ENCODE results near the gene TET2. TPM values are rescaled to one million over a fixed set of nuclear protein-coding genes. Genes with fewer than 3 reads are reported as not detected.

TET2 gene
- total and polyA plus RNA-seq, 2 of the 4 experiments (the other 2 are of a cell fraction), result 5.6 to 25.3 TPM

DNA sequence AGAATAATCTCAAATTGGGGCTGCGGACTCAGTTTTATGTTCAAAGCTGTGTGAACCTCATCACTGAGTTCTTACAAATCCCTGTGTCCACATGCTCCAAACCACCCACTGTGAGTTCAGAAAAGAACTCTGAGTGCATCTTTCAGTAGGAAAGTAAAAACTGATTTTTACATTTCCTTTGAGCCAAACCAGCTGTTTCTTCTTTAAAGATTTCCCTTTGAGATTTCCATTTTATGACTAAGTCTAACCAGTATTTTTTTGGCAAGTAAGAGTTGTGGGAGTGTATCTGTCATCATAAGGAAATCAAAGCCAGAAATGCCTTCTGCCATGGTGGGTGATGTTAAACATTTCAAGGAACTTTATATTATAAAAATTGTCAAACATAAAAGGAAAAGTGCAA, 100.0 kb downstream of the TET2 start:
- Histone ChIP-seq H3K56ac (ENCODE audit: extremely low read depth, insufficient read depth, low read length) (no peak overlapping the region), H4K20me1 (ENCODE audit: insufficient read depth, low read length) (no peaks in the 10 kb centered on the region), H2BK5ac (ENCODE audit: low read depth, low read length, poor library complexity, severe bottlenecking) (no peak overlapping the region), H3K79me1 (ENCODE audit: low read depth in 1 of 2, low read length in 2 of 2) (peaks cover 0 to 4% of the 10 kb centered on the region in 2 experiments; a peak in 2 of 4 replicates), H4K5ac (ENCODE audit: low read depth, low read length) (no peak overlapping the region), H2BK15ac (ENCODE audit: low read depth, low read length) (no peak overlapping the region), H3K27me3 (ENCODE audit: control insufficient read depth, insufficient read depth, low read length) (no peaks in the 10 kb centered on the region), H2AK9ac (replicated peaks; ENCODE audit: low read depth, low read length, poor library complexity) (no peak overlapping the region), H2AFZ (replicated peaks; ENCODE audit: low read length, poor library complexity) (no peak overlapping the region), H3K4ac (ENCODE audit: low read depth, low read length) (no peak overlapping the region), H3K9me1 (ENCODE audit: insufficient read depth, low read length) (no peaks in the 10 kb centered on the region; the same call in 1 of the 2 replicates), H3K18ac (ENCODE audit: low read depth, low read length) (no peak overlapping the region), H3K23ac (ENCODE audit: low read depth, low read length) (no peak overlapping the region), H3K14ac (replicated peaks; ENCODE audit: low read depth, low read length) (no peak overlapping the region), H4K8ac (ENCODE audit: low read depth in 2 of 2, low read length in 2 of 2) (no peak overlapping the region), H2BK120ac (ENCODE audit: low read depth, low read length) (no peak overlapping the region), H3K4me1 (ENCODE audit: control insufficient read depth, insufficient read depth, low read length) (no peaks in the 10 kb centered on the region; the same call in 1 of the 2 replicates), H3K36me3 (ENCODE audit: control insufficient read depth, insufficient read depth, low read length) (peaks cover 9% of the 10 kb centered on the region), H4K91ac (ENCODE audit: insufficient read depth, low read depth, low read length) (no peak overlapping the region), H2BK20ac (ENCODE audit: low read depth, low read length) (no peak overlapping the region), H3K27ac (ENCODE audit: insufficient read depth, low read length) (no peak overlapping the region), H2AK5ac (ENCODE audit: low read depth, low read length) (no peak overlapping the region), H3K4me2 (ENCODE audit: low read depth, low read length) (no peak overlapping the region), H3K4me3 (ENCODE audit: insufficient read depth, low read depth, low read length) (no peak overlapping the region), H3K9me3 (ENCODE audit: control insufficient read depth, insufficient read depth, low read length) (no peaks in the 10 kb centered on the region), H3K9ac (ENCODE audit: low read depth, low read length) (no peak overlapping the region)
- dilution Hi-C loops (cut with HindIII; ENCODE audit: low sequenced_read_pairs, unreplicated experiment) (no loop called here), in situ Hi-C loops (cut with MboI; ENCODE audit: low sequenced_read_pairs) (no loop called here), intact Hi-C loops (cut with micrococcal nuclease) (no loop called here)
- CTCF ChIA-PET, result interaction anchor here (0.8 kb wide), 1 partner anchor 28 kb away, joined by 3 read pairs; no protein-coding TSS in a partner anchor
- no CpG with 5 or more reads among the region's 1 CpG for WGBS, 2 experiments (ENCODE audit: extremely low coverage in 2 of 2, insufficient read length in 1 of 2)
- ATAC-seq (ENCODE audit: low read depth) (peak; percentile 63), DNase-seq (peak; percentile 79)
- no TSS peak for BruUV-seq (replicated peaks)
- POLR2A ChIA-PET (ENCODE audit: unreplicated experiment), result no interaction called here
- TF ChIP-seq MAFK (IDR thresholded peaks at IDR 0.05; ENCODE audit: low read depth, low read length) (no peak), CTCF (conservative IDR thresholded peaks at IDR 0.05; ENCODE audit: low read depth, low read length) (no peak), MXI1 (IDR thresholded peaks at IDR 0.05; ENCODE audit: borderline replicate concordance, low read depth, low read length) (no peak), CEBPB (IDR thresholded peaks at IDR 0.05; ENCODE audit: low read depth, low read length) (no peak), RAD21 (IDR thresholded peaks at IDR 0.05; ENCODE audit: low read length) (no peak), POLR2A (IDR thresholded peaks at IDR 0.05; ENCODE audit: low read depth, low read length) (no peak), FOS (IDR thresholded peaks at IDR 0.05; ENCODE audit: low read depth, low read length) (no peak), MAZ (IDR thresholded peaks at IDR 0.05; ENCODE audit: borderline replicate concordance, low read depth, low read length) (no peak), RCOR1 (IDR thresholded peaks at IDR 0.05; ENCODE audit: insufficient replicate concordance, low read length) (no peak), SMC3 (IDR thresholded peaks at IDR 0.05; ENCODE audit: low read depth, low read length) (no peak)
- TF ChIP-seq, protein P1, sequence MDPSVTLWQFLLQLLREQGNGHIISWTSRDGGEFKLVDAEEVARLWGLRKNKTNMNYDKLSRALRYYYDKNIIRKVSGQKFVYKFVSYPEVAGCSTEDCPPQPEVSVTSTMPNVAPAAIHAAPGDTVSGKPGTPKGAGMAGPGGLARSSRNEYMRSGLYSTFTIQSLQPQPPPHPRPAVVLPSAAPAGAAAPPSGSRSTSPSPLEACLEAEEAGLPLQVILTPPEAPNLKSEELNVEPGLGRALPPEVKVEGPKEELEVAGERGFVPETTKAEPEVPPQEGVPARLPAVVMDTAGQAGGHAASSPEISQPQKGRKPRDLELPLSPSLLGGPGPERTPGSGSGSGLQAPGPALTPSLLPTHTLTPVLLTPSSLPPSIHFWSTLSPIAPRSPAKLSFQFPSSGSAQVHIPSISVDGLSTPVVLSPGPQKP (IDR thresholded peaks at IDR 0.05; ENCODE audit: borderline replicate concordance, low read depth, low read length), result no peak
